B cell (primary cell): Measurements from ENCODE around the gene OR2AT4. TPM values are rescaled to one million over a fixed set of nuclear protein-coding genes. Genes with fewer than 3 reads are reported as not detected.
"Not testable (repeated sequence)": the region's sequence is repeated elsewhere in the genome, so short reads cannot be mapped to it uniquely, and the experiment has no call there.

ENCODE experiments used
- ATAC-seq: fragments of 200-7000 bp; cut with Tn5 transposase; one replicate; pipeline ENCODE4 v1.10.0; 2021; ENCODE audit warnings: low read depth, mild to moderate bottlenecking, moderate number of reproducible peaks, moderate library complexity
- CTCF ChIA-PET: fragments of 350-600 bp; sonication (Branson Sonifier 250); formaldehyde crosslinking; loops from one replicate; lab custom pipeline; 2021; ENCODE audit warnings: antibody characterized with exemption, inconsistent platforms; lab: Charles Lee
- POLR2A ChIA-PET: fragments of 350-600 bp; sonication (Branson Sonifier 250); formaldehyde crosslinking; loops from one replicate; lab custom pipeline; 2021; ENCODE audit warnings: antibody characterized with exemption; lab: Charles Lee
- DNase-seq: peaks from one replicate; pipeline ENCODE4 v3.0.0; 2013
- H2AFZ ChIP-seq: 2 replicates; pipeline ENCODE4 v1.6.1; 2012; ENCODE audit warnings: mild to moderate bottlenecking, low read depth, low read length; ENCODE audit not compliant: insufficient read depth, poor library complexity, severe bottlenecking
- H3K27ac ChIP-seq, 2 donors: 1 replicate in 1 of 2; 2 replicates in 1 of 2; pipeline ENCODE4 v1.5.1; 2012 to 2013; ENCODE audit warnings: low read length in 2 of 2, mild to moderate bottlenecking in 2 of 2, moderate library complexity in 1 of 2
- H3K27me3 ChIP-seq, 4 experiments: fragments of 200-600 bp in 1 of 4; sonication (generic) in 1 of 4; replicated peaks in 1 of 4; 1 replicate in 2 of 4; 2 replicates in 2 of 4; pipeline versions ENCODE4 v1.6.1 to v1.7.0; 2013 to 2016; ENCODE audit warnings: low read length in 3 of 4, mild to moderate bottlenecking in 2 of 4, mixed read lengths in 1 of 4, moderate library complexity in 1 of 4; ENCODE audit not compliant: insufficient read depth in 4 of 4, control insufficient read depth in 3 of 4; ENCODE audit errors: control extremely low read depth in 1 of 4
- H3K36me3 ChIP-seq, 2 experiments: replicated peaks in 1 of 2; 1 replicate in 1 of 2; 2 replicates in 1 of 2; pipeline versions ENCODE4 v1.6.1 to v1.7.1; 2013; ENCODE audit warnings: low read length in 1 of 2; ENCODE audit not compliant: insufficient read depth in 2 of 2, control insufficient read depth in 1 of 2; ENCODE audit errors: control extremely low read depth in 1 of 2, extremely low read depth in 1 of 2
- H3K4me1 ChIP-seq, 2 donors: fragments of 200-600 bp in 1 of 2; sonication (generic) in 1 of 2; 1 replicate in 1 of 2; 2 replicates in 1 of 2; pipeline versions ENCODE4 v1.5.1 to v1.6.1; 2013 to 2017; ENCODE audit warnings: low read length in 2 of 2; ENCODE audit not compliant: control insufficient read depth in 2 of 2, insufficient read depth in 2 of 2
- H3K4me2 ChIP-seq: replicated peaks from 2 replicates; pipeline ENCODE3; 2012; ENCODE audit warnings: mild to moderate bottlenecking, low read depth, low read length; ENCODE audit not compliant: poor library complexity, severe bottlenecking
- H3K4me3 ChIP-seq, 5 experiments: fragments of 200-600 bp in 1 of 5; sonication (generic) in 1 of 5; 1 replicate in 3 of 5; 2 replicates in 2 of 5; pipeline versions ENCODE4 v1.5.1 to v1.7.0; 2011 to 2016; ENCODE audit warnings: low read length in 4 of 5, mild to moderate bottlenecking in 4 of 5, low read depth in 2 of 5, control low read depth in 1 of 5, moderate library complexity in 1 of 5; ENCODE audit not compliant: insufficient read depth in 1 of 5; ENCODE audit errors: control extremely low read depth in 1 of 5, extremely low read depth in 1 of 5
- H3K79me2 ChIP-seq: fragments of 200-600 bp; sonication (generic); one replicate; pipeline ENCODE4 v1.6.0; 2016; ENCODE audit warnings: low read length; ENCODE audit not compliant: control insufficient read depth, insufficient read depth
- H3K9ac ChIP-seq: fragments of 200-600 bp; sonication (generic); 2 replicates; pipeline ENCODE4 v1.6.1; 2017; ENCODE audit warnings: mild to moderate bottlenecking, low read length, moderate library complexity
- H3K9me3 ChIP-seq, 3 donors: one replicate each; pipeline versions ENCODE4 v1.6.1 to v1.7.1; 2013; ENCODE audit warnings: low read length in 2 of 3; ENCODE audit not compliant: control insufficient read depth in 2 of 3, insufficient read depth in 1 of 3; ENCODE audit errors: control extremely low read depth in 1 of 3
- H4K20me1 ChIP-seq: 2 replicates; pipeline ENCODE4 v1.6.0; 2012; ENCODE audit warnings: mild to moderate bottlenecking, low read length; ENCODE audit not compliant: insufficient read depth, control insufficient read depth, poor library complexity, severe bottlenecking
- H3K27ac Mint-ChIP-seq: one replicate; pipeline ENCODE4 v1.8.0; 2021; ENCODE audit warnings: mixed read lengths
- H3K27me3 Mint-ChIP-seq: one replicate; pipeline ENCODE4 v1.8.0; 2021; ENCODE audit warnings: mixed read lengths
- H3K4me1 Mint-ChIP-seq: one replicate; pipeline ENCODE4 v1.8.0; 2021; ENCODE audit warnings: mixed read lengths
- H3K4me3 Mint-ChIP-seq: one replicate; pipeline ENCODE4 v1.8.0; 2021; ENCODE audit warnings: mixed read lengths
- H3K9me3 Mint-ChIP-seq: one replicate; pipeline ENCODE4 v1.8.0; 2022; ENCODE audit warnings: mixed read lengths; ENCODE audit not compliant: insufficient read depth
- EZH2 ChIP-seq: IDR thresholded peaks from 2 replicates; pipeline ENCODE4 v1.6.1; 2012; ENCODE audit warnings: borderline replicate concordance, low read depth, mild to moderate bottlenecking, moderate library complexity, low read length; ENCODE audit not compliant: insufficient read depth, poor library complexity, severe bottlenecking
- WGBS: methylation state at CpG from one replicate; pipeline ENCODE4 v1.1.5; 2013; ENCODE audit warnings: missing lambda C conversion rate; ENCODE audit not compliant: insufficient coverage; 5-methylcytosine and 5-hydroxymethylcytosine counted together
- intact Hi-C: fragments of 100-400 bp; cut with micrococcal nuclease; formaldehyde crosslinking; loops from one replicate; pipeline ENCODE4 v1.10.0; 2022
- polyA plus RNA-seq: library from polyadenylated mRNA; depleted of rRNA; stranded (reverse); fragments of >200 nt; gene quantifications from 2 replicates; pipeline ENCODE4 v1.2.3, GENCODE V29; 2012
- total RNA-seq, 2 donors: library from RNA; stranded (reverse); fragments of 120-200 nt in 1 of 2; gene quantifications; 1 replicate in 1 of 2; 2 replicates in 1 of 2; pipeline versions ENCODE4 v1.2.3 to v1.2.4, GENCODE V29; 2013 to 2022
- TF ChIP-seq, protein P1 (sequence below): fragments of 200-600 bp; IDR thresholded peaks from one replicate; pipeline ENCODE4 v1.8.0; 2022; ENCODE audit warnings: antibody characterized with exemption, mild to moderate bottlenecking

Gene OR2AT4
- total and polyA plus RNA-seq, 2 donors (not counting 1 experiment from before 2014, with no cell fraction given): not detected

DNA sequence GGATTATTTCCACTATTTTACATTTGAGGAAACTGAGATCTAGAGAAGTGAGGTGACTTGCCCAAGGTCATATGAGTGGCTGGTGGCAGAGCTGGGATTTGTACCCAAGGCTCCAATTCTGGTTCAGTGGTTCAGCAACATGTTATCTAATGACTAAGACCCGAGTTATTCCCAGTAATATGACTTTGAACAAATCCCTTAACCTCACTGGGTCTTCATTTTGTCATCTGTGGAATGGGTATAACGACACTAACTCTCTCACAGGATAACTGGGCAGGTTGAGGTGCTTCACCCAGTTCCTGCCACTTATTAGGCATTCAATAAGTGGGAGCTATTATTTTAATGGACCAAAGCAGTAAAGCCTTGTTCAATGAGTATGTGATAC is 489 bp upstream of the OR2AT4 start:
- Histone ChIP-seq H3K27me3 (peaks cover 0 to 12% (median 4%) of the 10 kb centered on the region in 4 experiments), H3K36me3 (no peaks in the 10 kb centered on the region), H3K4me2 (no peak overlapping the region), H3K9me3 (peaks cover 0 to 2% (median 0%) of the 10 kb centered on the region in 3 donors), H4K20me1 (no peaks in the 10 kb centered on the region), H3K27ac (no peak overlapping the region), H3K4me3 (no peak overlapping the region), H3K4me1 (no peaks in the 10 kb centered on the region), H3K9ac (no peak overlapping the region), H3K79me2 (no peaks in the 10 kb centered on the region), H2AFZ (no peak overlapping the region)
- no peak overlapping the region for H3K4me3 Mint-ChIP-seq
- H3K9me3 Mint-ChIP-seq: peaks cover under 1% of the 10 kb centered on the region
- peaks cover 40% of the 10 kb centered on the region for H3K27me3 Mint-ChIP-seq
- no peaks in the 10 kb centered on the region for H3K4me1 Mint-ChIP-seq
- intact Hi-C loops: no loop called here
- POLR2A ChIA-PET: no interaction called here
- H3K27ac Mint-ChIP-seq: no peak overlapping the region
- CTCF ChIA-PET: no interaction called here
- TF ChIP-seq, protein P1, sequence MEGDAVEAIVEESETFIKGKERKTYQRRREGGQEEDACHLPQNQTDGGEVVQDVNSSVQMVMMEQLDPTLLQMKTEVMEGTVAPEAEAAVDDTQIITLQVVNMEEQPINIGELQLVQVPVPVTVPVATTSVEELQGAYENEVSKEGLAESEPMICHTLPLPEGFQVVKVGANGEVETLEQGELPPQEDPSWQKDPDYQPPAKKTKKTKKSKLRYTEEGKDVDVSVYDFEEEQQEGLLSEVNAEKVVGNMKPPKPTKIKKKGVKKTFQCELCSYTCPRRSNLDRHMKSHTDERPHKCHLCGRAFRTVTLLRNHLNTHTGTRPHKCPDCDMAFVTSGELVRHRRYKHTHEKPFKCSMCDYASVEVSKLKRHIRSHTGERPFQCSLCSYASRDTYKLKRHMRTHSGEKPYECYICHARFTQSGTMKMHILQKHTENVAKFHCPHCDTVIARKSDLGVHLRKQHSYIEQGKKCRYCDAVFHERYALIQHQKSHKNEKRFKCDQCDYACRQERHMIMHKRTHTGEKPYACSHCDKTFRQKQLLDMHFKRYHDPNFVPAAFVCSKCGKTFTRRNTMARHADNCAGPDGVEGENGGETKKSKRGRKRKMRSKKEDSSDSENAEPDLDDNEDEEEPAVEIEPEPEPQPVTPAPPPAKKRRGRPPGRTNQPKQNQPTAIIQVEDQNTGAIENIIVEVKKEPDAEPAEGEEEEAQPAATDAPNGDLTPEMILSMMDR: no peak
- no peak for TF ChIP-seq EZH2
- ATAC-seq (no peak), DNase-seq (no peak)
- 80% methylated on average over 1 of the region's 2 CpGs for WGBS

DNA sequence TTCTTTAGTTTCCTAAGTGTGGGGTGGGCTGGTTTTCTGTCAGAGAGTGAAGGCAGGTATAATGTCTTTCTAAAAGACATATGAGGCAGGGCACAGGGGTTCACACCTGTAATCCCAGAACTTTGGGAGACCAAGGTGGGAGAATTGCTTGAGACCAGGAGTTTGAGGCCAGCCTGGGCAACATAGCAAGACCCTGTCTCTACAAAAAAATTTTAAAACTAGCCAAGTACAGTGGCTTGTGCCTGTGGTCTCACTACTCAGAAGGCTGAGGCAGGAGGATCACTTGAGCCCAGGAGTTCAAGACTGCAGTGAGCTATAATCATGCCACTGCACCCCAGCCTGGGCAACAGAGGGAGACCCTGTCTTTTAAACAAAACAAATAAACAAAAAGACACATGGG is 2.3 kb downstream of the OR2AT4 start:
- POLR2A ChIA-PET, H3K27ac Mint-ChIP-seq, H3K36me3 ChIP-seq, H3K27ac ChIP-seq, H3K4me3 Mint-ChIP-seq, H2AFZ ChIP-seq, H4K20me1 ChIP-seq, ATAC-seq, H3K79me2 ChIP-seq, H3K9me3 Mint-ChIP-seq, H3K4me1 Mint-ChIP-seq, H3K4me3 ChIP-seq, H3K9me3 ChIP-seq, H3K4me2 ChIP-seq, intact Hi-C loops, H3K9ac ChIP-seq, H3K4me1 ChIP-seq, H3K27me3 ChIP-seq, CTCF ChIA-PET, DNase-seq: not testable (repeated sequence)
- H3K27me3 Mint-ChIP-seq: peaks cover 46% of the 10 kb centered on the region
